GM23338 (cell line): ENCODE data around the gene ALKBH1. TPM values are rescaled to one million over a fixed set of nuclear protein-coding genes. Genes with fewer than 3 reads are reported as not detected.

ENCODE experiments used
- ATAC-seq: fragments of 200-7000 bp; cut with Tn5 transposase; 3 replicates; pipeline ENCODE4 v1.9.1; 2020
- DNase-seq: peaks from one replicate; pipeline ENCODE4 v3.0.0-alpha.2; 2015; ENCODE audit warnings: low spot score
- H2AFZ ChIP-seq: fragments of 200-600 bp; sonication (generic); 2 replicates; pipeline ENCODE4 v1.8.0; 2016; ENCODE audit warnings: antibody characterized with exemption, mild to moderate bottlenecking, moderate library complexity
- H3F3A ChIP-seq: fragments of 200-600 bp; sonication (generic); replicated peaks from 2 replicates; pipeline ENCODE4 v1.8.0; 2017; ENCODE audit warnings: antibody characterized with exemption, mixed run types, low read depth
- H3K27ac ChIP-seq: fragments of 200-600 bp; sonication (generic); 2 replicates; pipeline ENCODE4 v1.6.1; 2016; ENCODE audit warnings: low read depth
- H3K27me3 ChIP-seq: fragments of 200-600 bp; sonication (generic); 2 replicates; pipeline ENCODE4 v1.8.0; 2016; ENCODE audit warnings: mild to moderate bottlenecking, mixed run types, moderate library complexity; ENCODE audit not compliant: insufficient read depth
- H3K36me3 ChIP-seq: fragments of 200-600 bp; sonication (generic); 2 replicates; pipeline ENCODE4 v1.8.0; 2016; ENCODE audit warnings: mild to moderate bottlenecking; ENCODE audit not compliant: insufficient read depth
- H3K4me1 ChIP-seq: fragments of 200-600 bp; sonication (generic); 2 replicates; pipeline ENCODE4 v1.8.0; 2016; ENCODE audit warnings: mild to moderate bottlenecking, moderate library complexity; ENCODE audit not compliant: insufficient read depth
- H3K4me2 ChIP-seq: fragments of 200-600 bp; sonication (generic); 2 replicates; pipeline ENCODE4 v1.7.1; 2017; ENCODE audit warnings: mixed run types
- H3K4me3 ChIP-seq: fragments of 200-600 bp; sonication (generic); 2 replicates; pipeline ENCODE4 v1.6.1; 2016; ENCODE audit warnings: mixed run types
- H3K79me2 ChIP-seq: fragments of 200-600 bp; sonication (generic); replicated peaks from 2 replicates; pipeline ENCODE4 v1.8.0; 2017; ENCODE audit warnings: mild to moderate bottlenecking; ENCODE audit not compliant: insufficient read depth
- H3K9me2 ChIP-seq: fragments of 200-600 bp; sonication (generic); 2 replicates; pipeline ENCODE4 v1.8.0; 2017; ENCODE audit not compliant: insufficient read depth
- H4K20me1 ChIP-seq: fragments of 200-600 bp; sonication (generic); replicated peaks from 2 replicates; pipeline ENCODE4 v1.8.0; 2017; ENCODE audit warnings: mild to moderate bottlenecking; ENCODE audit not compliant: insufficient read depth
- H3K27ac Mint-ChIP-seq: 2 replicates; pipeline ENCODE4 v1.8.0; 2020; ENCODE audit warnings: inconsistent platforms, mild to moderate bottlenecking, moderate library complexity, mixed read lengths
- H3K27me3 Mint-ChIP-seq: 3 replicates; pipeline ENCODE4 v1.8.0; 2022; ENCODE audit warnings: low read depth, mild to moderate bottlenecking, moderate library complexity, mixed read lengths, inconsistent platforms; ENCODE audit not compliant: insufficient read depth, poor library complexity
- H3K36me3 Mint-ChIP-seq: 3 replicates; pipeline ENCODE4 v1.8.0; 2021; ENCODE audit warnings: low read depth, mild to moderate bottlenecking, inconsistent platforms, moderate library complexity, mixed read lengths
- H3K4me1 Mint-ChIP-seq: 3 replicates; pipeline ENCODE4 v1.8.0; 2020; ENCODE audit warnings: mild to moderate bottlenecking, inconsistent platforms, mixed read lengths
- H3K4me3 Mint-ChIP-seq: 3 replicates; pipeline ENCODE4 v1.8.0; 2021; ENCODE audit warnings: moderate library complexity, mild to moderate bottlenecking, inconsistent platforms, mixed read lengths
- H3K9me3 Mint-ChIP-seq: 3 replicates; pipeline ENCODE4 v1.8.0; 2020; ENCODE audit warnings: moderate library complexity, mild to moderate bottlenecking, inconsistent platforms, mixed read lengths
- EZH2phosphoT487 ChIP-seq: fragments of 200-600 bp; sonication (generic); IDR thresholded peaks from one replicate; pipeline ENCODE4 v1.8.1; 2018; ENCODE audit warnings: antibody characterized with exemption; ENCODE audit not compliant: unreplicated experiment
- JUNB ChIP-seq: IDR thresholded peaks from one replicate; pipeline ENCODE4 v1.6.1; 2016; ENCODE audit warnings: antibody characterized with exemption; ENCODE audit not compliant: unreplicated experiment
- NANOG ChIP-seq: IDR thresholded peaks from 2 replicates; pipeline ENCODE4 v1.6.1; 2016; ENCODE audit warnings: antibody characterized with exemption, borderline replicate concordance
- POLR2AphosphoS5 ChIP-seq: IDR thresholded peaks from 2 replicates; pipeline ENCODE4 v1.6.1; 2016; ENCODE audit warnings: antibody characterized with exemption, low read depth
- STAT1 ChIP-seq: IDR thresholded peaks from one replicate; pipeline ENCODE4 v1.6.1; 2016; ENCODE audit warnings: antibody characterized with exemption; ENCODE audit not compliant: unreplicated experiment
- ZNF331 ChIP-seq: fragments of 250-450 bp; sonication (Bioruptor Pico); IDR thresholded peaks from 2 replicates; pipeline ENCODE4 v1.5.0; 2020; ENCODE audit warnings: low read depth, mild to moderate bottlenecking, moderate library complexity
- polyA plus RNA-seq: library from polyadenylated mRNA; unstranded; fragments of >200 nt; fragmentation: Nextera tagmentation; extraction: Ambion mirVana; gene quantifications from 2 replicates; pipeline ENCODE4 v1.2.1, GENCODE V29; 2016
- total RNA-seq: library from RNA; depleted of rRNA; stranded (reverse); fragments of >200 nt; shearing (Covaris generic); gene quantifications from 2 replicates; pipeline ENCODE4 v1.2.3, GENCODE V29; 2014
- TF ChIP-seq, protein P1 (sequence below): IDR thresholded peaks from 2 replicates; pipeline ENCODE4 v1.6.1; 2016; ENCODE audit warnings: antibody characterized with exemption
- TF ChIP-seq, protein P2 (sequence below): IDR thresholded peaks from one replicate; pipeline ENCODE4 v1.6.1; 2018; ENCODE audit warnings: antibody characterized with exemption; ENCODE audit not compliant: unreplicated experiment
- TF ChIP-seq, protein P3 (sequence below), 2 experiments: fragments of 200-600 bp in 1 of 2; sonication (generic) in 1 of 2; conservative IDR thresholded peaks; 2 replicates each; pipeline versions ENCODE4 v1.5.1 to v1.6.1; 2016 to 2017; ENCODE audit warnings: antibody characterized with exemption in 2 of 2, low read depth in 2 of 2, mild to moderate bottlenecking in 2 of 2, moderate library complexity in 1 of 2
- TF ChIP-seq, protein P4 (sequence below): fragments of 250-450 bp; sonication (Bioruptor Pico); IDR thresholded peaks from 2 replicates; pipeline ENCODE4 v1.5.0; 2020; ENCODE audit warnings: mild to moderate bottlenecking, moderate library complexity

Gene ALKBH1
- total and polyA plus RNA-seq, 2 experiments from 2014 or later = 13.0 to 22.2 TPM

DNA sequence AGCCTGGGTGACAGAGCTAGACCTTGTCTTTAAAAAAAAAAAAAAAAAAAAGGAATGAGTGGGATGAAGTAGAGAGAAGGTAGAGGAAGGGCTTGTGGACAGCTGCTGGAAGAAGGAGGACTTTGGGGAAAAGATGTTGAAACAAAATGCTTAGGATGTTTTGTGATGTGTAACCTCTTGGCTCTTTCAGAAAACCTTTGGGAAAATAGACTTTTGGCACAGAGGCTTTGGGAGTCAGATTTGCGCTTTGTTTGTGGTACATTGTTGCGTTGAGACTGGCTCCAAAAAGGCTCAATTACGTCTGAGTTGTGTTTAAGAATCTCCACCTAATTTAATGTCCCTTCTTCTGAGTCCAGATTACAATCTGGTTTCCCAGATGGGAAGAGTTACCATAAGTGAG is 58.5 kb downstream of the ALKBH1 start:
- Histone ChIP-seq H3K4me3 (no peak overlapping the region), H3K9me2 (no peaks in the 10 kb centered on the region), H3K4me2 (no peak overlapping the region), H2AFZ (no peak overlapping the region), H4K20me1 (no peaks in the 10 kb centered on the region), H3K36me3 (no peaks in the 10 kb centered on the region), H3K4me1 (no peaks in the 10 kb centered on the region), H3K27me3 (no peaks in the 10 kb centered on the region), H3F3A (no peaks in the 10 kb centered on the region), H3K27ac (no peak overlapping the region), H3K79me2 (no peaks in the 10 kb centered on the region)
- ATAC-seq = no peak
- Mint-ChIP-seq H3K27me3 (no peaks in the 10 kb centered on the region), H3K27ac (no peak overlapping the region), H3K4me3 (no peak overlapping the region), H3K9me3 (peaks cover 5% of the 10 kb centered on the region; the same call in 2 of the 3 replicates), H3K36me3 (no peaks in the 10 kb centered on the region), H3K4me1 (peaks cover 6% of the 10 kb centered on the region)
- DNase-seq = no peak
- TF ChIP-seq, protein P1, sequence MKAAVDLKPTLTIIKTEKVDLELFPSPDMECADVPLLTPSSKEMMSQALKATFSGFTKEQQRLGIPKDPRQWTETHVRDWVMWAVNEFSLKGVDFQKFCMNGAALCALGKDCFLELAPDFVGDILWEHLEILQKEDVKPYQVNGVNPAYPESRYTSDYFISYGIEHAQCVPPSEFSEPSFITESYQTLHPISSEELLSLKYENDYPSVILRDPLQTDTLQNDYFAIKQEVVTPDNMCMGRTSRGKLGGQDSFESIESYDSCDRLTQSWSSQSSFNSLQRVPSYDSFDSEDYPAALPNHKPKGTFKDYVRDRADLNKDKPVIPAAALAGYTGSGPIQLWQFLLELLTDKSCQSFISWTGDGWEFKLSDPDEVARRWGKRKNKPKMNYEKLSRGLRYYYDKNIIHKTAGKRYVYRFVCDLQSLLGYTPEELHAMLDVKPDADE = no peak
- TF ChIP-seq JUNB = no peak
- TF ChIP-seq, protein P2, sequence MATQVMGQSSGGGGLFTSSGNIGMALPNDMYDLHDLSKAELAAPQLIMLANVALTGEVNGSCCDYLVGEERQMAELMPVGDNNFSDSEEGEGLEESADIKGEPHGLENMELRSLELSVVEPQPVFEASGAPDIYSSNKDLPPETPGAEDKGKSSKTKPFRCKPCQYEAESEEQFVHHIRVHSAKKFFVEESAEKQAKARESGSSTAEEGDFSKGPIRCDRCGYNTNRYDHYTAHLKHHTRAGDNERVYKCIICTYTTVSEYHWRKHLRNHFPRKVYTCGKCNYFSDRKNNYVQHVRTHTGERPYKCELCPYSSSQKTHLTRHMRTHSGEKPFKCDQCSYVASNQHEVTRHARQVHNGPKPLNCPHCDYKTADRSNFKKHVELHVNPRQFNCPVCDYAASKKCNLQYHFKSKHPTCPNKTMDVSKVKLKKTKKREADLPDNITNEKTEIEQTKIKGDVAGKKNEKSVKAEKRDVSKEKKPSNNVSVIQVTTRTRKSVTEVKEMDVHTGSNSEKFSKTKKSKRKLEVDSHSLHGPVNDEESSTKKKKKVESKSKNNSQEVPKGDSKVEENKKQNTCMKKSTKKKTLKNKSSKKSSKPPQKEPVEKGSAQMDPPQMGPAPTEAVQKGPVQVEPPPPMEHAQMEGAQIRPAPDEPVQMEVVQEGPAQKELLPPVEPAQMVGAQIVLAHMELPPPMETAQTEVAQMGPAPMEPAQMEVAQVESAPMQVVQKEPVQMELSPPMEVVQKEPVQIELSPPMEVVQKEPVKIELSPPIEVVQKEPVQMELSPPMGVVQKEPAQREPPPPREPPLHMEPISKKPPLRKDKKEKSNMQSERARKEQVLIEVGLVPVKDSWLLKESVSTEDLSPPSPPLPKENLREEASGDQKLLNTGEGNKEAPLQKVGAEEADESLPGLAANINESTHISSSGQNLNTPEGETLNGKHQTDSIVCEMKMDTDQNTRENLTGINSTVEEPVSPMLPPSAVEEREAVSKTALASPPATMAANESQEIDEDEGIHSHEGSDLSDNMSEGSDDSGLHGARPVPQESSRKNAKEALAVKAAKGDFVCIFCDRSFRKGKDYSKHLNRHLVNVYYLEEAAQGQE = no peak
- no peak for TF ChIP-seq NANOG
- no peak for TF ChIP-seq EZH2phosphoT487
- TF ChIP-seq, protein P3, sequence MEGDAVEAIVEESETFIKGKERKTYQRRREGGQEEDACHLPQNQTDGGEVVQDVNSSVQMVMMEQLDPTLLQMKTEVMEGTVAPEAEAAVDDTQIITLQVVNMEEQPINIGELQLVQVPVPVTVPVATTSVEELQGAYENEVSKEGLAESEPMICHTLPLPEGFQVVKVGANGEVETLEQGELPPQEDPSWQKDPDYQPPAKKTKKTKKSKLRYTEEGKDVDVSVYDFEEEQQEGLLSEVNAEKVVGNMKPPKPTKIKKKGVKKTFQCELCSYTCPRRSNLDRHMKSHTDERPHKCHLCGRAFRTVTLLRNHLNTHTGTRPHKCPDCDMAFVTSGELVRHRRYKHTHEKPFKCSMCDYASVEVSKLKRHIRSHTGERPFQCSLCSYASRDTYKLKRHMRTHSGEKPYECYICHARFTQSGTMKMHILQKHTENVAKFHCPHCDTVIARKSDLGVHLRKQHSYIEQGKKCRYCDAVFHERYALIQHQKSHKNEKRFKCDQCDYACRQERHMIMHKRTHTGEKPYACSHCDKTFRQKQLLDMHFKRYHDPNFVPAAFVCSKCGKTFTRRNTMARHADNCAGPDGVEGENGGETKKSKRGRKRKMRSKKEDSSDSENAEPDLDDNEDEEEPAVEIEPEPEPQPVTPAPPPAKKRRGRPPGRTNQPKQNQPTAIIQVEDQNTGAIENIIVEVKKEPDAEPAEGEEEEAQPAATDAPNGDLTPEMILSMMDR (conservative IDR thresholded peaks at IDR 0.05; ENCODE audit: low read depth in 2 of 2) = no peak
- no peak for TF ChIP-seq ZNF331 (CRISPR knock-in tag)
- no peak for TF ChIP-seq POLR2AphosphoS5
- TF ChIP-seq STAT1 = no peak
- TF ChIP-seq, protein P4, sequence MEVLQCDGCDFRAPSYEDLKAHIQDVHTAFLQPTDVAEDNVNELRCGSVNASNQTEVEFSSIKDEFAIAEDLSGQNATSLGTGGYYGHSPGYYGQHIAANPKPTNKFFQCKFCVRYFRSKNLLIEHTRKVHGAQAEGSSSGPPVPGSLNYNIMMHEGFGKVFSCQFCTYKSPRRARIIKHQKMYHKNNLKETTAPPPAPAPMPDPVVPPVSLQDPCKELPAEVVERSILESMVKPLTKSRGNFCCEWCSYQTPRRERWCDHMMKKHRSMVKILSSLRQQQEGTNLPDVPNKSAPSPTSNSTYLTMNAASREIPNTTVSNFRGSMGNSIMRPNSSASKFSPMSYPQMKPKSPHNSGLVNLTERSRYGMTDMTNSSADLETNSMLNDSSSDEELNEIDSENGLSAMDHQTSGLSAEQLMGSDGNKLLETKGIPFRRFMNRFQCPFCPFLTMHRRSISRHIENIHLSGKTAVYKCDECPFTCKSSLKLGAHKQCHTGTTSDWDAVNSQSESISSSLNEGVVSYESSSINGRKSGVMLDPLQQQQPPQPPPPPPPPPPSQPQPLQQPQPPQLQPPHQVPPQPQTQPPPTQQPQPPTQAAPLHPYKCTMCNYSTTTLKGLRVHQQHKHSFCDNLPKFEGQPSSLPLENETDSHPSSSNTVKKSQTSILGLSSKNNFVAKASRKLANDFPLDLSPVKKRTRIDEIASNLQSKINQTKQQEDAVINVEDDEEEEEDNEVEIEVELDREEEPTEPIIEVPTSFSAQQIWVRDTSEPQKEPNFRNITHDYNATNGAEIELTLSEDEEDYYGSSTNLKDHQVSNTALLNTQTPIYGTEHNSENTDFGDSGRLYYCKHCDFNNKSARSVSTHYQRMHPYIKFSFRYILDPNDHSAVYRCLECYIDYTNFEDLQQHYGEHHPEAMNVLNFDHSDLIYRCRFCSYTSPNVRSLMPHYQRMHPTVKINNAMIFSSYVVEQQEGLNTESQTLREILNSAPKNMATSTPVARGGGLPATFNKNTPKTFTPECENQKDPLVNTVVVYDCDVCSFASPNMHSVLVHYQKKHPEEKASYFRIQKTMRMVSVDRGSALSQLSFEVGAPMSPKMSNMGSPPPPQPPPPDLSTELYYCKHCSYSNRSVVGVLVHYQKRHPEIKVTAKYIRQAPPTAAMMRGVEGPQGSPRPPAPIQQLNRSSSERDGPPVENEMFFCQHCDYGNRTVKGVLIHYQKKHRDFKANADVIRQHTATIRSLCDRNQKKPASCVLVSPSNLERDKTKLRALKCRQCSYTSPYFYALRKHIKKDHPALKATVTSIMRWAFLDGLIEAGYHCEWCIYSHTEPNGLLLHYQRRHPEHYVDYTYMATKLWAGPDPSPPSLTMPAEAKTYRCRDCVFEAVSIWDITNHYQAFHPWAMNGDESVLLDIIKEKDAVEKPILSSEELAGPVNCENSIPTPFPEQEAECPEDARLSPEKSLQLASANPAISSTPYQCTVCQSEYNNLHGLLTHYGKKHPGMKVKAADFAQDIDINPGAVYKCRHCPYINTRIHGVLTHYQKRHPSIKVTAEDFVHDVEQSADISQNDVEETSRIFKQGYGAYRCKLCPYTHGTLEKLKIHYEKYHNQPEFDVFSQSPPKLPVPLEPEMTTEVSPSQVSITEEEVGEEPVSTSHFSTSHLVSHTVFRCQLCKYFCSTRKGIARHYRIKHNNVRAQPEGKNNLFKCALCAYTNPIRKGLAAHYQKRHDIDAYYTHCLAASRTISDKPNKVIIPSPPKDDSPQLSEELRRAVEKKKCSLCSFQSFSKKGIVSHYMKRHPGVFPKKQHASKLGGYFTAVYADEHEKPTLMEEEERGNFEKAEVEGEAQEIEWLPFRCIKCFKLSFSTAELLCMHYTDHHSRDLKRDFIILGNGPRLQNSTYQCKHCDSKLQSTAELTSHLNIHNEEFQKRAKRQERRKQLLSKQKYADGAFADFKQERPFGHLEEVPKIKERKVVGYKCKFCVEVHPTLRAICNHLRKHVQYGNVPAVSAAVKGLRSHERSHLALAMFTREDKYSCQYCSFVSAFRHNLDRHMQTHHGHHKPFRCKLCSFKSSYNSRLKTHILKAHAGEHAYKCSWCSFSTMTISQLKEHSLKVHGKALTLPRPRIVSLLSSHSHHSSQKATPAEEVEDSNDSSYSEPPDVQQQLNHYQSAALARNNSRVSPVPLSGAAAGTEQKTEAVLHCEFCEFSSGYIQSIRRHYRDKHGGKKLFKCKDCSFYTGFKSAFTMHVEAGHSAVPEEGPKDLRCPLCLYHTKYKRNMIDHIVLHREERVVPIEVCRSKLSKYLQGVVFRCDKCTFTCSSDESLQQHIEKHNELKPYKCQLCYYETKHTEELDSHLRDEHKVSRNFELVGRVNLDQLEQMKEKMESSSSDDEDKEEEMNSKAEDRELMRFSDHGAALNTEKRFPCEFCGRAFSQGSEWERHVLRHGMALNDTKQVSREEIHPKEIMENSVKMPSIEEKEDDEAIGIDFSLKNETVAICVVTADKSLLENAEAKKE (CRISPR knock-in tag) = no peak
